Measurements from ENCODE around the gene C2orf42.
"Not testable (repeated sequence)": the region's sequence is repeated elsewhere in the genome, so short reads cannot be mapped to it uniquely, and the experiment has no call there.

C2orf42 gene

DNA sequence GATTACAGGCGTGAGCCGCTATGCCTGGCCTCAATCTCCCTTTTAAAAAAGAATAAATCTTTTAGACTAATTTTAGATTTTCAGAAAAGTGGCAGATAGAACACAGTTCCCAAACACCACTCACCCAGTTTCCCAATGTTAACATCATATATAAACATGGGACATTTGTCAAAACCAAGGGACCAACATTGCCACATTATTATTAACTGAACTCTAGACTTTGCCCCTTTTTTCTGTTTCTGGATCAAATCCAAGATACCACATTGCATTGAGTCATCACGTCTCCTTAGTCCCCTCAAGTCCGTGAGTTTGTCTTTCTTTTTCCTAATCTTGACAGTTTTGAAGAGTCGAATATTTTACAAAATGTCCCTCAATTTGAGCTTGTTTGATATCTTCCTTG, 2.4 kb downstream of the C2orf42 start:
- H3K27me3 ChIP-seq (ENCODE audit: insufficient read depth, low read length, poor library complexity, severe bottlenecking) = no peaks in the 10 kb centered on the region
- no peak overlapping the region for H3K4me3 ChIP-seq (ENCODE audit: low read length, poor library complexity, severe bottlenecking)
- H3K4me1 ChIP-seq (ENCODE audit: insufficient read depth, low read length, poor library complexity, severe bottlenecking) = peaks cover 7% of the 10 kb centered on the region
- H3F3A ChIP-seq (ENCODE audit: low read depth) = peaks cover 4% of the 10 kb centered on the region; the same call in 1 of the 2 replicates
- no peaks in the 10 kb centered on the region for H3K9me2 ChIP-seq (replicated peaks; ENCODE audit: low read depth, low read length)
- H2AFZ ChIP-seq (ENCODE audit: low read length) = no peak overlapping the region
- H3K9ac ChIP-seq (ENCODE audit: low read depth, low read length, poor library complexity, severe bottlenecking) = no peak overlapping the region
- TF ChIP-seq, protein P1, sequence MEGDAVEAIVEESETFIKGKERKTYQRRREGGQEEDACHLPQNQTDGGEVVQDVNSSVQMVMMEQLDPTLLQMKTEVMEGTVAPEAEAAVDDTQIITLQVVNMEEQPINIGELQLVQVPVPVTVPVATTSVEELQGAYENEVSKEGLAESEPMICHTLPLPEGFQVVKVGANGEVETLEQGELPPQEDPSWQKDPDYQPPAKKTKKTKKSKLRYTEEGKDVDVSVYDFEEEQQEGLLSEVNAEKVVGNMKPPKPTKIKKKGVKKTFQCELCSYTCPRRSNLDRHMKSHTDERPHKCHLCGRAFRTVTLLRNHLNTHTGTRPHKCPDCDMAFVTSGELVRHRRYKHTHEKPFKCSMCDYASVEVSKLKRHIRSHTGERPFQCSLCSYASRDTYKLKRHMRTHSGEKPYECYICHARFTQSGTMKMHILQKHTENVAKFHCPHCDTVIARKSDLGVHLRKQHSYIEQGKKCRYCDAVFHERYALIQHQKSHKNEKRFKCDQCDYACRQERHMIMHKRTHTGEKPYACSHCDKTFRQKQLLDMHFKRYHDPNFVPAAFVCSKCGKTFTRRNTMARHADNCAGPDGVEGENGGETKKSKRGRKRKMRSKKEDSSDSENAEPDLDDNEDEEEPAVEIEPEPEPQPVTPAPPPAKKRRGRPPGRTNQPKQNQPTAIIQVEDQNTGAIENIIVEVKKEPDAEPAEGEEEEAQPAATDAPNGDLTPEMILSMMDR (conservative IDR thresholded peaks at IDR 0.05; ENCODE audit: low read length) = no peak
- TF ChIP-seq EZH2phosphoT487 (IDR thresholded peaks at IDR 0.05; ENCODE audit: borderline replicate concordance) = no peak
- no peak overlapping the region for H3K4me2 ChIP-seq (ENCODE audit: low read depth, low read length, poor library complexity, severe bottlenecking)
- H4K20me1 ChIP-seq (ENCODE audit: insufficient read depth, low read length, poor library complexity, severe bottlenecking) = no peaks in the 10 kb centered on the region
- H3K79me2 ChIP-seq (ENCODE audit: insufficient read depth, low read length) = peaks cover 7% of the 10 kb centered on the region; the same call in 1 of the 2 replicates
- H3K9me3 ChIP-seq (ENCODE audit: insufficient read depth, low read depth, low read length) = no peaks in the 10 kb centered on the region
- H3K36me3 ChIP-seq (ENCODE audit: insufficient read depth, low read length) = no peaks in the 10 kb centered on the region

DNA sequence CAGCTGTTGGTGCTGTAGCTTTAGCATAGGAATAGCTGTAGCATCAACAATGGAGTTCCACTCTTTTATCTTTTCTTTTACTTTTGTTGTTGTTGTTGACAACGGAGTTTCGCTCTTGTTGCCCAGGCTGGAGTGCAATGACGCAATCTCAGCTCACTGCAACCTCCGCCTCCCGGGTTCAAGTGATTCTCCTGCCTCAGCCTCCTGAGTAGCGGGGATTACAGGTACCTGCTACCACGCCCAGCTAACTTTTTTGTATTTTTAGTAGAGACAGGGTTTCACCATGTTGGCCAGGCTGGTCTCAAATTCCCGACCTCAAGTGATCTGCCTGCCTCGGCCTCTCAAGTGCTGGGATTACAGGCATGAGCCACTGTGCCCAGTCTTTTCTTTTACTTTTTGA, 3.6 kb downstream of the C2orf42 start:
- not testable (repeated sequence) for H3F3A ChIP-seq (ENCODE audit: low read depth); H3K27me3 ChIP-seq (ENCODE audit: insufficient read depth, low read length, poor library complexity, severe bottlenecking); H3K4me2 ChIP-seq (ENCODE audit: low read depth, low read length, poor library complexity, severe bottlenecking); H3K9me2 ChIP-seq (replicated peaks; ENCODE audit: low read depth, low read length); H3K4me1 ChIP-seq (ENCODE audit: insufficient read depth, low read length, poor library complexity, severe bottlenecking); H3K36me3 ChIP-seq (ENCODE audit: insufficient read depth, low read length); H3K9ac ChIP-seq (ENCODE audit: low read depth, low read length, poor library complexity, severe bottlenecking); H2AFZ ChIP-seq (ENCODE audit: low read length); H4K20me1 ChIP-seq (ENCODE audit: insufficient read depth, low read length, poor library complexity, severe bottlenecking); H3K4me3 ChIP-seq (ENCODE audit: low read length, poor library complexity, severe bottlenecking); H3K9me3 ChIP-seq (ENCODE audit: insufficient read depth, low read depth, low read length); H3K79me2 ChIP-seq (ENCODE audit: insufficient read depth, low read length)

DNA sequence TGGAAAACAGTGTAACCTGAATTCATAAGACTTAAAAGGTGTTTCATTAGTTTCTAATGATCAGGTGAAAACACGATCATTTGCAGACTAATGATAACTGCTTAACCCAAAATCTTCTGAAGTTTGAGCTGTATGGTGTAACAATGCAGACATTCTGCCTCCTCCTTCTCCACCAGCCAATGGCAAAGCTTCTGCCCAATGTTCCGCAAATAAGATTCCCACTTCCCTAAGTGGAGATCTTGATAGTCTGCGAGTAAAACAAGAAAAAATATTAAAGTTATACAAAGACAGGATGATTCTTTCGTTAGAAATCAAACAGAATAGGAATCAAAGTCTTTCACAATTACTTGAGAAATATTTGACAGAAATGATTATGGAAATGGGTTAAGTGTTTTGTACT, 8.1 kb downstream of the C2orf42 start:
- no peaks in the 10 kb centered on the region for H4K20me1 ChIP-seq (ENCODE audit: insufficient read depth, low read length, poor library complexity, severe bottlenecking)
- no peaks in the 10 kb centered on the region for H3K79me2 ChIP-seq (ENCODE audit: insufficient read depth, low read length)
- no peak overlapping the region for H3K4me3 ChIP-seq (ENCODE audit: low read length, poor library complexity, severe bottlenecking)
- no peaks in the 10 kb centered on the region for H3K4me1 ChIP-seq (ENCODE audit: insufficient read depth, low read length, poor library complexity, severe bottlenecking)
- TF ChIP-seq, protein P1 (conservative IDR thresholded peaks at IDR 0.05; ENCODE audit: low read length) = no peak
- TF ChIP-seq EZH2phosphoT487 (IDR thresholded peaks at IDR 0.05; ENCODE audit: borderline replicate concordance) = no peak
- no peak overlapping the region for H3K9ac ChIP-seq (ENCODE audit: low read depth, low read length, poor library complexity, severe bottlenecking)
- H3F3A ChIP-seq (ENCODE audit: low read depth) = no peaks in the 10 kb centered on the region
- H3K9me2 ChIP-seq (replicated peaks; ENCODE audit: low read depth, low read length) = no peaks in the 10 kb centered on the region
- H3K27me3 ChIP-seq (ENCODE audit: insufficient read depth, low read length, poor library complexity, severe bottlenecking) = no peaks in the 10 kb centered on the region
- no peak overlapping the region for H2AFZ ChIP-seq (ENCODE audit: low read length)
- no peaks in the 10 kb centered on the region for H3K9me3 ChIP-seq (ENCODE audit: insufficient read depth, low read depth, low read length)
- H3K36me3 ChIP-seq (ENCODE audit: insufficient read depth, low read length) = no peaks in the 10 kb centered on the region
- no peak overlapping the region for H3K4me2 ChIP-seq (ENCODE audit: low read depth, low read length, poor library complexity, severe bottlenecking)

DNA sequence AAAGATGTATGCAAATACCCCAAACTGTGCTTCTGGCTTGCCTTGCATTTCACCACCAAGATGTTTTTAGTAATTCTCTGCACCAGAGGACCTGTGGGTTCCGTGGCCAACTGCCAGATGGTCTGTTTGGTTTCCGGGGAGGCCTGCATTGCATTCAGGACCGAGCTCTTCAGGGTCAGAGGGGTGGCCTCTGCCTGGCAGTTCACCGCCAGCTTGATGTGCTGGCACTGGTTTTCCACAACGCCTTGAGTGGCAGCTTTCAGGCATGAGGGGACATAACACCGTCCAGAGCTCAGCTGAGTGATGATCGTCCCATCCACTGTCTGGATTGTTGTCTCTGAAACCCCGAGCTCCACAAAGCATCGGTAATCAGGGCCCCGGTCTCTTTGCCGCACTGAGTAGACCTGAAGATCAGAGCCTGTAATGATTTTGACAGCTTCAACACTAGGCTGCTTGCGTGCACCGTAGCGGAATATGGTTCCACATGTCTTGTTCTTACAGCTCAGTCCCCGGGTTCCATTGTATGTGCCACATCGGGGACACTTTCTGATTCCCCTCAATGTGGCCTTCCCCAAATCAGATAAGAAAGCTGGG, 9.4 kb downstream of the C2orf42 start:
- Histone ChIP-seq H3K9ac (ENCODE audit: low read depth, low read length, poor library complexity, severe bottlenecking) (no peak overlapping the region), H3K4me2 (ENCODE audit: low read depth, low read length, poor library complexity, severe bottlenecking) (no peak overlapping the region), H2AFZ (ENCODE audit: low read length) (no peak overlapping the region), H3F3A (ENCODE audit: low read depth) (no peaks in the 10 kb centered on the region), H3K36me3 (ENCODE audit: insufficient read depth, low read length) (no peaks in the 10 kb centered on the region), H3K9me2 (replicated peaks; ENCODE audit: low read depth, low read length) (no peaks in the 10 kb centered on the region), H3K79me2 (ENCODE audit: insufficient read depth, low read length) (no peaks in the 10 kb centered on the region), H3K27me3 (ENCODE audit: insufficient read depth, low read length, poor library complexity, severe bottlenecking) (no peaks in the 10 kb centered on the region), H4K20me1 (ENCODE audit: insufficient read depth, low read length, poor library complexity, severe bottlenecking) (no peaks in the 10 kb centered on the region), H3K4me1 (ENCODE audit: insufficient read depth, low read length, poor library complexity, severe bottlenecking) (no peaks in the 10 kb centered on the region), H3K9me3 (ENCODE audit: insufficient read depth, low read depth, low read length) (no peaks in the 10 kb centered on the region), H3K4me3 (ENCODE audit: low read length, poor library complexity, severe bottlenecking) (no peak overlapping the region)
- TF ChIP-seq, protein P1 (conservative IDR thresholded peaks at IDR 0.05; ENCODE audit: low read length) = no peak
- TF ChIP-seq EZH2phosphoT487 (IDR thresholded peaks at IDR 0.05; ENCODE audit: borderline replicate concordance) = no peak

Measured in Loucy (cell line).